GM12801 (cell line): ENCODE measurements around the gene CTNND2.

Experiments
- TF ChIP-seq, protein P1 (sequence below): IDR thresholded peaks from one replicate; pipeline ENCODE4 v1.5.1; 2011; ENCODE audit warnings: control low read depth; ENCODE audit not compliant: insufficient read length; ENCODE audit errors: extremely low read depth

CTNND2 gene

DNA sequence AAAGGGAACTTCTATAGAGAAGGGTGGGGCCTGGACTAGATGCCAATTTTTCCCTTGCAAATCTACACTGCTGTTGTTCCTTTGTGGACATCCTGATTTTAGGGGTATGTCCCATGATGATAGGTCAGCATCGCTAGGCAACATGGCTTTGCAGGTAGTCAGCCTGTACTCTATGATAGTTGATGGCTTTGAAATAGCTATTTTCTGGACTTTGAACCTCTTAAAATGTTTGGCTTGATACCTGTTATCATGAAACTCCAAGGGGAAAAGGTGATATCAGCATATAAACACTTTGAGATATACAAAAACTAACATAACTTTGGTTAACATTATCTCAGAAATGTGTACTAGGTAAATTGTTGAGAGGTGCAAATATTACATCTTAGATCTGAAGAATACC lies 533.2 kb downstream of the CTNND2 start:
- TF ChIP-seq, protein P1, sequence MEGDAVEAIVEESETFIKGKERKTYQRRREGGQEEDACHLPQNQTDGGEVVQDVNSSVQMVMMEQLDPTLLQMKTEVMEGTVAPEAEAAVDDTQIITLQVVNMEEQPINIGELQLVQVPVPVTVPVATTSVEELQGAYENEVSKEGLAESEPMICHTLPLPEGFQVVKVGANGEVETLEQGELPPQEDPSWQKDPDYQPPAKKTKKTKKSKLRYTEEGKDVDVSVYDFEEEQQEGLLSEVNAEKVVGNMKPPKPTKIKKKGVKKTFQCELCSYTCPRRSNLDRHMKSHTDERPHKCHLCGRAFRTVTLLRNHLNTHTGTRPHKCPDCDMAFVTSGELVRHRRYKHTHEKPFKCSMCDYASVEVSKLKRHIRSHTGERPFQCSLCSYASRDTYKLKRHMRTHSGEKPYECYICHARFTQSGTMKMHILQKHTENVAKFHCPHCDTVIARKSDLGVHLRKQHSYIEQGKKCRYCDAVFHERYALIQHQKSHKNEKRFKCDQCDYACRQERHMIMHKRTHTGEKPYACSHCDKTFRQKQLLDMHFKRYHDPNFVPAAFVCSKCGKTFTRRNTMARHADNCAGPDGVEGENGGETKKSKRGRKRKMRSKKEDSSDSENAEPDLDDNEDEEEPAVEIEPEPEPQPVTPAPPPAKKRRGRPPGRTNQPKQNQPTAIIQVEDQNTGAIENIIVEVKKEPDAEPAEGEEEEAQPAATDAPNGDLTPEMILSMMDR = no peak

DNA sequence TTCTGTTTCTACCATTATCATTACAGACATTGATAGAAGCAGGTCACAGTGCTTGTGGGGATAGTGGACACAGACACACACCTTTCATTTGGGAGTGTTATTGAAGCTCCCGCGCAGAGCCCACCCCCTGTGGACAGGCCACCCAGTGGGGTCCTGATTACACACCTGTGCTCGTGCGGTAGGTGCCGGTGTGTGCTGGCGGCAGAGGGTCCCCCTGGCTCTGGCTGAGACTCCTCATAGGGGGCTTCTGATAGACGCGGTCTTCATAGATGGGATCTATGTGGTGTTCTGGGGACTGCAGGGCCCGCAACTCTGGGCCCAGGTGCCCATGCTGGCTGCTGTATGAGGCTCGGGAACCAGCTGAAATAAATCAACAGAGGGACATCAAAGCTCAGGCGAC lies 539.7 kb downstream of the CTNND2 start:
- TF ChIP-seq, protein P1 = no peak

- TF ChIP-seq, protein P1 = no peak
Measured at GRCh38 chr5:11363631-11364178, 540.5 kb downstream of the CTNND2 start.

GRCh38 chr5:11361768-11362167 lies 542.5 kb downstream of the CTNND2 start:
- TF ChIP-seq, protein P1 = no peak

GRCh38 chr5:11357928-11358327 lies 546.3 kb downstream of the CTNND2 start:
- TF ChIP-seq, protein P1 = no peak

DNA sequence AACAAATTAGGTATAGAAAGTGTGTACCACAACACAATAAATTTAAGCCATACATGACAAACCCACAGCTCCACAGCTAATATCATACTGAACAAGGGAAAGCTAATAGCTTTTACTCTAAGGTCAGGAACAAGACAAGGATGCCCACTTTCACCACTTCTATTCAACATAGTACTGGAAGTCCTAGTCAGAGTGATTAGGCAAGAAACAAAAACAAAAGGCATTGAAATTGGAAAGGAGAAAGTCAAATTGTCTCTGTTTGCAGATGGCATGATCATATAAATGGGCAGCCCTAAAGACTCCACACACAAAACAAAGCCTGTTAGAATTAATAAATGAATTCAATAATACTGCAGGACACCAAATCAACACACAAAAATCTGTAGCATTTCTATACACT lies 548.8 kb downstream of the CTNND2 start:
- TF ChIP-seq, protein P1 = no peak

DNA sequence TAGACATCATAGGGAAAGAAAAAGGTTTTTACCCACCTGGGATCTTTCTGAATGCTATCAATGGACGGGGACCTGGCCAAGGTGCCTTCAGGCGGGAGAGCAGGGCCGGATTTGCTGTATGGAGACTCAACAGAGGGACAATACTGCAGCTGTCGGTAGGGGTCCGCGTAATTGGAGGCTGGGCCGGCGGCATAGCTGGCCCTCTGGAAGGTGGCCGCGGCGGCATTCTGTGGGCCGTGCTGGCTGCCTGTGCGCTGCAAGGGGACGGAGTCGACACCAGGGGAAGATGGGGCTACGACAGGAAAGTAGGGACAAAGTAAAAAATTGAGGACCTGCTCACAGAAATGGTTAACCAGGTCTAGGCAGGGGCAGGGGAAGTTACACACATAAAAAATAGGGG lies 557.9 kb downstream of the CTNND2 start:
- TF ChIP-seq, protein P1 = no peak
